Astrocyte (in vitro differentiated cells and primary cell): ENCODE measurements around the gene F5. TPM values are rescaled to one million over a fixed set of nuclear protein-coding genes. Genes with fewer than 3 reads are reported as not detected.

ENCODE experiments used
- DNase-seq: peaks from one replicate; pipeline ENCODE4 v3.0.0-alpha.2; 2010; ENCODE audit warnings: low read depth
- FAIRE-seq: peaks from 2 replicates; lab custom pipeline; 2011; peaks lifted over from hg19 to GRCh38; lab: Jason Lieb, UNC
- H2AFZ ChIP-seq: 2 replicates; pipeline ENCODE4 v1.6.0; 2012; ENCODE audit warnings: low read depth, low read length, inconsistent platforms
- H3K27ac ChIP-seq: 2 replicates; pipeline ENCODE4 v1.5.1; 2011; ENCODE audit warnings: low read depth, low read length, inconsistent platforms
- H3K27me3 ChIP-seq: 2 replicates; pipeline ENCODE4 v1.6.0; 2011; ENCODE audit warnings: low read length, inconsistent platforms; ENCODE audit not compliant: insufficient read depth
- H3K36me3 ChIP-seq: 2 replicates; pipeline ENCODE4 v1.5.1; 2011; ENCODE audit warnings: low read length, inconsistent platforms; ENCODE audit not compliant: insufficient read depth
- H3K4me1 ChIP-seq: 2 replicates; pipeline ENCODE4 v1.5.1; 2011; ENCODE audit warnings: low read length, inconsistent platforms; ENCODE audit not compliant: insufficient read depth
- H3K4me2 ChIP-seq: 2 replicates; pipeline ENCODE4 v1.6.0; 2012; ENCODE audit warnings: low read length, inconsistent platforms
- H3K4me3 ChIP-seq: 2 replicates; pipeline ENCODE4 v1.5.1; 2011; ENCODE audit warnings: low read depth, mild to moderate bottlenecking, low read length, inconsistent platforms; ENCODE audit not compliant: insufficient read depth
- H3K79me2 ChIP-seq: 2 replicates; pipeline ENCODE4 v1.6.0; 2012; ENCODE audit warnings: mild to moderate bottlenecking, low read length, inconsistent platforms; ENCODE audit not compliant: insufficient read depth
- H3K9ac ChIP-seq: 2 replicates; pipeline ENCODE4 v1.6.0; 2012; ENCODE audit warnings: mild to moderate bottlenecking, low read length, inconsistent platforms
- H3K9me3 ChIP-seq: 2 replicates; pipeline ENCODE4 v1.5.1; 2012; ENCODE audit warnings: low read depth, mild to moderate bottlenecking, low read length, inconsistent platforms; ENCODE audit not compliant: insufficient read depth
- H4K20me1 ChIP-seq: 2 replicates; pipeline ENCODE4 v1.6.0; 2012; ENCODE audit warnings: low read length, inconsistent platforms; ENCODE audit not compliant: insufficient read depth
- H3K27ac Mint-ChIP-seq: one replicate; pipeline ENCODE4 v1.8.0; 2021; ENCODE audit warnings: mild to moderate bottlenecking, mixed read lengths; ENCODE audit not compliant: unreplicated experiment
- H3K27me3 Mint-ChIP-seq: one replicate; pipeline ENCODE4 v1.8.0; 2021; ENCODE audit warnings: low read depth, mixed read lengths; ENCODE audit not compliant: unreplicated experiment
- H3K36me3 Mint-ChIP-seq: one replicate; pipeline ENCODE4 v1.8.0; 2021; ENCODE audit warnings: low read depth, mixed read lengths; ENCODE audit not compliant: unreplicated experiment
- H3K4me1 Mint-ChIP-seq: one replicate; pipeline ENCODE4 v1.8.0; 2021; ENCODE audit warnings: low read depth, mixed read lengths; ENCODE audit not compliant: unreplicated experiment
- H3K4me3 Mint-ChIP-seq: one replicate; pipeline ENCODE4 v1.8.0; 2021; ENCODE audit warnings: mild to moderate bottlenecking, moderate library complexity, mixed read lengths; ENCODE audit not compliant: unreplicated experiment
- H3K9me3 Mint-ChIP-seq: one replicate; pipeline ENCODE4 v1.8.0; 2021; ENCODE audit warnings: mild to moderate bottlenecking, mixed read lengths; ENCODE audit not compliant: unreplicated experiment
- EZH2 ChIP-seq: IDR thresholded peaks from 2 replicates; pipeline ENCODE4 v1.6.1; 2012; ENCODE audit warnings: mild to moderate bottlenecking, low read length, inconsistent platforms; ENCODE audit not compliant: insufficient read depth
- total RNA-seq: library from RNA; stranded (reverse); gene quantifications from 2 replicates; pipeline ENCODE4 v1.2.1, GENCODE V29; 2021
- TF ChIP-seq, protein P1 (sequence below): IDR thresholded peaks from 2 replicates; pipeline ENCODE4 v1.5.1; 2011; ENCODE audit warnings: low read depth, mild to moderate bottlenecking, inconsistent platforms, low read length, moderate library complexity; ENCODE audit not compliant: insufficient read depth

F5 gene
- total RNA-seq, 1 donor from 2014 or later = 0.18 TPM

- H3K9ac ChIP-seq = no peak overlapping the region
- H3K27ac ChIP-seq = no peak overlapping the region
- no peaks in the 10 kb centered on the region for H4K20me1 ChIP-seq
- H2AFZ ChIP-seq = no peak overlapping the region
- TF ChIP-seq, protein P1, sequence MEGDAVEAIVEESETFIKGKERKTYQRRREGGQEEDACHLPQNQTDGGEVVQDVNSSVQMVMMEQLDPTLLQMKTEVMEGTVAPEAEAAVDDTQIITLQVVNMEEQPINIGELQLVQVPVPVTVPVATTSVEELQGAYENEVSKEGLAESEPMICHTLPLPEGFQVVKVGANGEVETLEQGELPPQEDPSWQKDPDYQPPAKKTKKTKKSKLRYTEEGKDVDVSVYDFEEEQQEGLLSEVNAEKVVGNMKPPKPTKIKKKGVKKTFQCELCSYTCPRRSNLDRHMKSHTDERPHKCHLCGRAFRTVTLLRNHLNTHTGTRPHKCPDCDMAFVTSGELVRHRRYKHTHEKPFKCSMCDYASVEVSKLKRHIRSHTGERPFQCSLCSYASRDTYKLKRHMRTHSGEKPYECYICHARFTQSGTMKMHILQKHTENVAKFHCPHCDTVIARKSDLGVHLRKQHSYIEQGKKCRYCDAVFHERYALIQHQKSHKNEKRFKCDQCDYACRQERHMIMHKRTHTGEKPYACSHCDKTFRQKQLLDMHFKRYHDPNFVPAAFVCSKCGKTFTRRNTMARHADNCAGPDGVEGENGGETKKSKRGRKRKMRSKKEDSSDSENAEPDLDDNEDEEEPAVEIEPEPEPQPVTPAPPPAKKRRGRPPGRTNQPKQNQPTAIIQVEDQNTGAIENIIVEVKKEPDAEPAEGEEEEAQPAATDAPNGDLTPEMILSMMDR = no peak
- no peak for TF ChIP-seq EZH2
- DNase-seq (peak; percentile 29), FAIRE-seq (no peak)
- Mint-ChIP-seq H3K27ac (no peak overlapping the region), H3K27me3 (peaks cover 20% of the 10 kb centered on the region), H3K9me3 (no peaks in the 10 kb centered on the region), H3K4me1 (no peaks in the 10 kb centered on the region), H3K36me3 (no peaks in the 10 kb centered on the region), H3K4me3 (no peak overlapping the region)
- H3K4me1 ChIP-seq = no peaks in the 10 kb centered on the region
- no peaks in the 10 kb centered on the region for H3K79me2 ChIP-seq
- no peaks in the 10 kb centered on the region for H3K9me3 ChIP-seq
- H3K27me3 ChIP-seq = peaks cover 14% of the 10 kb centered on the region
- H3K36me3 ChIP-seq = no peaks in the 10 kb centered on the region
- H3K4me3 ChIP-seq = no peak overlapping the region
- H3K4me2 ChIP-seq = no peak overlapping the region
Measured at GRCh38 chr1:169595764-169596711, 9.8 kb upstream of the F5 start.

- H4K20me1 ChIP-seq = no peaks in the 10 kb centered on the region
- DNase-seq = no peak
- peaks cover 14% of the 10 kb centered on the region for H3K27me3 ChIP-seq
- TF ChIP-seq, protein P1 = no peak
- TF ChIP-seq EZH2 = no peak
- no peak overlapping the region for H2AFZ ChIP-seq
- no peak overlapping the region for H3K27ac ChIP-seq
- H3K27ac Mint-ChIP-seq = no peak overlapping the region
- H3K36me3 ChIP-seq = no peaks in the 10 kb centered on the region
- no peaks in the 10 kb centered on the region for H3K9me3 ChIP-seq
- H3K9me3 Mint-ChIP-seq = no peaks in the 10 kb centered on the region
- H3K4me3 Mint-ChIP-seq = no peak overlapping the region
- peaks cover 18% of the 10 kb centered on the region for H3K27me3 Mint-ChIP-seq
- no peaks in the 10 kb centered on the region for H3K36me3 Mint-ChIP-seq
- H3K4me3 ChIP-seq = no peak overlapping the region
- no peaks in the 10 kb centered on the region for H3K4me1 Mint-ChIP-seq
- no peak overlapping the region for H3K4me2 ChIP-seq
- H3K4me1 ChIP-seq = no peaks in the 10 kb centered on the region
- no peak for FAIRE-seq
- H3K79me2 ChIP-seq = no peaks in the 10 kb centered on the region
- no peak overlapping the region for H3K9ac ChIP-seq
Measured at GRCh38 chr1:169594391-169594790, 8.1 kb upstream of the F5 start.

- no peak overlapping the region for H3K27ac ChIP-seq
- Mint-ChIP-seq H3K9me3 (no peaks in the 10 kb centered on the region), H3K27ac (no peak overlapping the region), H3K27me3 (peaks cover 8% of the 10 kb centered on the region), H3K4me3 (no peak overlapping the region), H3K4me1 (peaks cover 4% of the 10 kb centered on the region), H3K36me3 (no peaks in the 10 kb centered on the region)
- H2AFZ ChIP-seq = no peak overlapping the region
- H3K4me2 ChIP-seq = no peak overlapping the region
- FAIRE-seq = no peak
- no peaks in the 10 kb centered on the region for H3K4me1 ChIP-seq
- TF ChIP-seq, protein P1 = no peak
- TF ChIP-seq EZH2 = no peak
- no peak for DNase-seq
- H3K9ac ChIP-seq = no peak overlapping the region
- no peaks in the 10 kb centered on the region for H3K9me3 ChIP-seq
- no peaks in the 10 kb centered on the region for H3K36me3 ChIP-seq
- H3K4me3 ChIP-seq = no peak overlapping the region
- H3K79me2 ChIP-seq = no peaks in the 10 kb centered on the region
- H4K20me1 ChIP-seq = no peaks in the 10 kb centered on the region
- H3K27me3 ChIP-seq = peaks cover 14% of the 10 kb centered on the region
Measured at GRCh38 chr1:169590932-169591331, 4.7 kb upstream of the F5 start.
